Prostate gland (tissue), 2 donors: ENCODE measurements around the gene KCNAB1.

Experiments used
- CTCF ChIP-seq, 4 experiments: fragments of 200-600 bp in 2 of 4; fragments of 450-650 bp in 2 of 4; sonication (generic) in 2 of 4; IDR thresholded peaks; 1 replicate in 3 of 4; 2 replicates in 1 of 4; pipeline ENCODE4 v1.5.1; 2016 to 2019; ENCODE audit warnings: antibody characterized with exemption in 4 of 4, mild to moderate bottlenecking in 2 of 4, moderate library complexity in 2 of 4
- POLR2A ChIP-seq: fragments of 450-650 bp; IDR thresholded peaks from one replicate; pipeline ENCODE4 v1.6.1; 2016; ENCODE audit warnings: antibody characterized with exemption, mild to moderate bottlenecking

- no peak for TF ChIP-seq CTCF (IDR thresholded peaks at IDR 0.05)
- TF ChIP-seq POLR2A = no peak
Observed at GRCh38 chr3:156539802-156540201, 419.4 kb downstream of the KCNAB1 start.
